Karpas-422 (cell line): ENCODE data around the gene PLA2G2F. TPM values are rescaled to one million over a fixed set of nuclear protein-coding genes. Genes with fewer than 3 reads are reported as not detected.
"Not testable (repeated sequence)": the region's sequence is repeated elsewhere in the genome, so short reads cannot be mapped to it uniquely, and the experiment has no call there.

Source experiments
- DNase-seq: peaks from one replicate; pipeline ENCODE4 v3.0.0-alpha.2; 2015
- H2AFZ ChIP-seq: fragments of 200-600 bp; sonication (generic); 2 replicates; pipeline ENCODE4 v1.6.1; 2014; ENCODE audit warnings: antibody characterized with exemption, low read length, mixed read lengths
- H3K27ac ChIP-seq: fragments of 200-600 bp; sonication (generic); 2 replicates; pipeline ENCODE4 v1.5.1; 2014; ENCODE audit warnings: mild to moderate bottlenecking, low read length, moderate library complexity
- H3K27me3 ChIP-seq: fragments of 200-600 bp; sonication (generic); 2 replicates; pipeline ENCODE4 v1.6.1; 2014; ENCODE audit warnings: low read length, mixed read lengths
- H3K36me3 ChIP-seq: fragments of 200-600 bp; sonication (generic); 2 replicates; pipeline ENCODE4 v1.6.1; 2014; ENCODE audit warnings: low read length, mixed read lengths; ENCODE audit not compliant: insufficient read depth
- H3K4me1 ChIP-seq: fragments of 200-600 bp; sonication (generic); 2 replicates; pipeline ENCODE4 v1.6.1; 2014; ENCODE audit warnings: mild to moderate bottlenecking, low read length, mixed read lengths
- H3K4me2 ChIP-seq: fragments of 200-600 bp; sonication (generic); 2 replicates; pipeline ENCODE4 v1.6.1; 2014; ENCODE audit warnings: low read length, low read depth, mild to moderate bottlenecking; ENCODE audit not compliant: poor library complexity, severe bottlenecking
- H3K4me3 ChIP-seq: fragments of 200-600 bp; sonication (generic); 2 replicates; pipeline ENCODE4 v1.5.1; 2014; ENCODE audit warnings: mild to moderate bottlenecking, antibody characterized with exemption, low read length, mixed read lengths
- H3K79me2 ChIP-seq: fragments of 200-600 bp; sonication (generic); 2 replicates; pipeline ENCODE4 v1.6.1; 2014; ENCODE audit warnings: mild to moderate bottlenecking, low read length, mixed read lengths
- H3K9ac ChIP-seq: fragments of 200-600 bp; sonication (generic); 2 replicates; pipeline ENCODE4 v1.6.0; 2014; ENCODE audit warnings: low read length
- H3K9me2 ChIP-seq: fragments of 200-600 bp; sonication (generic), shearing (Covaris generic); replicated peaks from 2 replicates; pipeline ENCODE4 v1.6.0; 2014; ENCODE audit warnings: mild to moderate bottlenecking, low read length, moderate library complexity; ENCODE audit not compliant: insufficient read depth
- H3K9me3 ChIP-seq: fragments of 300-700, 200-600 bp; sonication (generic); 2 replicates; pipeline ENCODE4 v1.6.1; 2014; ENCODE audit warnings: low read length, mixed read lengths
- H4K20me1 ChIP-seq: fragments of 200-600 bp; sonication (generic); 2 replicates; pipeline ENCODE4 v1.6.1; 2014; ENCODE audit warnings: mild to moderate bottlenecking, antibody characterized with exemption, low read length, low read depth; ENCODE audit not compliant: insufficient read depth
- total RNA-seq: library from RNA; depleted of rRNA; stranded (reverse); fragments of >200 nt; shearing (Covaris generic); gene quantifications from 2 replicates; pipeline ENCODE4 v1.2.3, GENCODE V29; 2014; ENCODE audit warnings: low replicate concordance

The PLA2G2F gene
- total RNA-seq, 1 experiment from 2014 or later: not detected

DNA sequence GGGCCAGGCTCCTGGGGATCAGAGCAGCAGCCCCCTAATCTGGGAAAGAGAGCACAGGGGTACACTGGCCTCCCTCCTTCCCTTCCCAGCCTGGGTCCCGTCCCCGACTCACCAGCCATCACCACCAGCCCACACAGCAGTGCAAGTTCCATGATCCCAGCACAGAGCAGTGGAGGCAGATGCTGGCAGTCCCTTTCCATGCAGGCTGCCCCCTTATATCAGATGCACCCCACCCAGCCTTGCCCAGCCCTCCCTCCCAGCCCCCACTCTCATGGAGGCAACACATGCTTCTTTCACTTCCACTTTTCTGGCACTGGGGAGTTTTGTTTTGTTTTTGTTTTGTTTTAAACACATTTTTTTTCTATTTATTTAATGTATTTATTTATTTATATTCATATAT, 19.8 kb upstream of the PLA2G2F start, which contains the start of gene PLA2G2D:
Gene PLA2G2D, minus strand, starts transcription at position 190 of the 400 bp plus-strand sequence. Its CDS starts 38 bp downstream, at position 152.
- Histone ChIP-seq H3K4me1 (no peaks in the 10 kb centered on the region), H3K4me3 (no peak within 1 kb of the TSS), H3K27me3 (no peaks in the 10 kb centered on the region), H3K79me2 (no peaks in the 10 kb centered on the region), H3K9me2 (no peaks in the 10 kb centered on the region), H4K20me1 (no peaks in the 10 kb centered on the region), H3K9ac (no peak within 1 kb of the TSS), H3K36me3 (no peaks in the 10 kb centered on the region), H3K9me3 (no peaks in the 10 kb centered on the region), H3K4me2 (no peak within 1 kb of the TSS), H2AFZ (no peak within 1 kb of the TSS), H3K27ac (no peak within 1 kb of the TSS)
- DNase-seq: no peak

DNA sequence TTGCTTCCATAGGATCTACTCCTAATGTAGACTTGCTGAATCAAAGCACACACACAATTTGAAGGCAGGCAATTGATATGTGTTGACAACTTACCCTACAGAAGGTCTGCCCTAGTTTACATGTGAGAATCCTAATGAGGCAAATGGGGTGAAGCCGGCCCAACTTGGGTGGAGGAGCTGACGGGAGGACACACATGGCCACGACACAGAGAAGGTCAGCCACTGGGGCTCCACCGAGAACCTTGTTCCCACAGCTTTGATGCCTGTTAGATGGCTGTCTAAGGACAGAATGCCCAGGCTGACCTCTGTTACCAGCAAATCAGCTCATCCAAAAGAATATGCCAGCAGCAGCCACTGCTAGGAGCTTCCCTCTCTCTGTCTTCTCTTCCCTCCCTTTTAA, 18.3 kb upstream of the PLA2G2F start:
- no peak overlapping the region for H3K27ac ChIP-seq
- no peaks in the 10 kb centered on the region for H3K36me3 ChIP-seq
- H3K4me2 ChIP-seq: no peak overlapping the region
- H3K9me3 ChIP-seq: no peaks in the 10 kb centered on the region
- H3K4me1 ChIP-seq: no peaks in the 10 kb centered on the region
- no peak for DNase-seq
- H3K27me3 ChIP-seq: no peaks in the 10 kb centered on the region
- no peak overlapping the region for H3K9ac ChIP-seq
- no peaks in the 10 kb centered on the region for H3K9me2 ChIP-seq
- no peak overlapping the region for H2AFZ ChIP-seq
- H3K79me2 ChIP-seq: no peaks in the 10 kb centered on the region
- H3K4me3 ChIP-seq: no peak overlapping the region
- H4K20me1 ChIP-seq: no peaks in the 10 kb centered on the region

- H2AFZ ChIP-seq: no peak overlapping the region
- H3K4me3 ChIP-seq: no peak overlapping the region
- H3K9me2 ChIP-seq: no peaks in the 10 kb centered on the region
- no peaks in the 10 kb centered on the region for H3K27me3 ChIP-seq
- no peak overlapping the region for H3K4me2 ChIP-seq
- H3K79me2 ChIP-seq: no peaks in the 10 kb centered on the region
- no peak overlapping the region for H3K27ac ChIP-seq
- no peaks in the 10 kb centered on the region for H3K36me3 ChIP-seq
- H3K9me3 ChIP-seq: no peaks in the 10 kb centered on the region
- H3K9ac ChIP-seq: no peak overlapping the region
- DNase-seq: peak; percentile 40
- no peaks in the 10 kb centered on the region for H4K20me1 ChIP-seq
- H3K4me1 ChIP-seq: no peaks in the 10 kb centered on the region
Measured at GRCh38 chr1:20123722-20124455, 15.2 kb upstream of the PLA2G2F start.

DNA sequence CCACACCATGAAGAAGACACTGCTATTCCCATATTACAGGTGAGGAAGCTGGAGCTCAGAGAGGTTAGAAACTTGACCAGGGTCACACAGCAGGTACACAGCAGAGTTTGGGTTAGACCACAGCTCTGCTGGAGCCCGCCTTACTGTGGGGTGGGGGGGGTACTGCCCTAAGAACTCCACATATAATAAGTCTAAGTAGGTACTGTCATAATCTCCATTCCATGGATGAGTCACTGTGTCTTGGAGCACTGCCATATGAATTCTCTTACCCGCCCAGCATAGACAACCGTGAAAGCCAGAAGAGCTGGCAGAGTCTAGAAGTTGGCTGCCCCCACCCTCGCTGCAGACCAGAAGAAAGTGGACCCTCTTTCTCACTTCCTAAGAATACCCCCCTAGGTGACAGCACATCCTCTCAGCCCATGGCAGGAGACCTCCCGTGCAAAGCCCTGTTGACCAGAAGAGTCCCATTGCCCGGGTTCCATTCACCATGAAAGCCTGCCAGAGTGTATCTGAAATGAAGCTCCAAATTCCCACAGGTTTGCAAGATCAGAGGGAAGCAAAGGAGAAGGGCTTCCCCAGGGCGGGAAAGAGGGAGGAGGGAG, 14.6 kb upstream of the PLA2G2F start:
- Histone ChIP-seq H3K27ac (no peak overlapping the region), H3K4me3 (no peak overlapping the region), H3K9me3 (no peaks in the 10 kb centered on the region), H3K4me2 (no peak overlapping the region), H3K4me1 (no peaks in the 10 kb centered on the region), H3K27me3 (no peaks in the 10 kb centered on the region), H3K36me3 (no peaks in the 10 kb centered on the region), H2AFZ (no peak overlapping the region), H3K9ac (no peak overlapping the region), H3K79me2 (no peaks in the 10 kb centered on the region), H3K9me2 (no peaks in the 10 kb centered on the region), H4K20me1 (no peaks in the 10 kb centered on the region)
- DNase-seq: no peak

DNA sequence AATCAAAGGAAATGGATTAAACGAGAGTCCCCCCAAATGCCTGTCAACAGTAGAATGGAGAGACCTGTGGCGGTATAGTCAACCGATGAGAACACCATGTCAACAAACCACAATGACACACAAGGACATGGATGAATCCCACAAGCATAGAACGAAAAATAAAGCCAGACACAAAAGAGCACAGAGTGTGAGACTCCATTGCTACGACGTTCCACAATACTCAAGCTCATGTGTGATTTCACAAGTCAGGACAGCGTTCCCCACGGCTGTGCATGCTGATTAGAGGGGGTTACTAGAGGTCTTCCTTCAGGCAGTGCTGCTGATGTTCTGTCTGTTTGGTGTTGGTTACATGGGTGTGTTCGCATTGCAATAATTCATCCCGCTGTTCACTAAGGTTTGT, 14.0 kb upstream of the PLA2G2F start:
- no peak overlapping the region for H3K9ac ChIP-seq
- no peak overlapping the region for H3K4me3 ChIP-seq
- no peaks in the 10 kb centered on the region for H3K27me3 ChIP-seq
- no peak overlapping the region for H3K4me2 ChIP-seq
- no peaks in the 10 kb centered on the region for H3K9me2 ChIP-seq
- no peaks in the 10 kb centered on the region for H3K36me3 ChIP-seq
- H3K27ac ChIP-seq: no peak overlapping the region
- no peaks in the 10 kb centered on the region for H4K20me1 ChIP-seq
- H3K9me3 ChIP-seq: no peaks in the 10 kb centered on the region; the same call in 1 of the 2 replicates
- no peaks in the 10 kb centered on the region for H3K79me2 ChIP-seq
- H2AFZ ChIP-seq: no peak overlapping the region
- no peak for DNase-seq
- H3K4me1 ChIP-seq: no peaks in the 10 kb centered on the region

DNA sequence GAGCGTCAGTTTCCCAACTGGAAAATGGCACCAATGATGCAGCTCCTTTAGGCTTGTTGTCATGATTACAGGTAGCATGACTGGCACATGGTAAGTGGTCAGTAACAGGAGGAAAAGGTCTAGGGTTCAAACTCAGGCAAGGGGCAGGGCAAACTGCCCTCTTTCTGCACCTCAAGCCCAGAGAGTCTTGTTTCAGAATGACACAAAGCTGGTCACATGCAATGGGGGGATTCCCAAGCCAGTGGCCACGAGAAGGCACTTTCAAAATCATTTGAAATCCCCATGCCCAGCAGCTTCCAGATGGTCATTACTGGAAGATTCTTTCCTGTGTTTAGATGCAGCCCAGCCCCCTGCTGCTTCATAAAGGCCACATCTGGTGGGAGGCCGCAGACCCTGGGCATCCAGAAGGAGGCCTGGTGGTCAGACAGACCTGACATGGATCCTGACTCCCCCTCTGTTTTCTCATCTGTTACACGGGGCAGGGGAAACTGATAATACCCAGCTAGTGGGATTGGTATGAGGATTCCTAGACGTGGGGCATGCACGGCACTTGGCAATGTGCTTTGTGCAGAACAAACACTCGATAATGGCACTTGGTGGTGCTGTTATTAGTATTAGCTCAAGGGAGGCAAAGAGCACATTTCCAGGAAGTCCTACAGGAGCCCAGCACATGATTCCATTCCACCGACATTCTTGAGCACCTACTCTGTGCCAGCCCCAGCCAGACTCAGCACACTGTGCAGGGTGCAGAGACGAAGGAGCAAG, 12.9 kb upstream of the PLA2G2F start:
- Histone ChIP-seq H4K20me1 (no peaks in the 10 kb centered on the region), H3K79me2 (no peaks in the 10 kb centered on the region), H3K27me3 (no peaks in the 10 kb centered on the region), H3K36me3 (no peaks in the 10 kb centered on the region), H3K27ac (no peak overlapping the region), H3K9me3 (no peaks in the 10 kb centered on the region; the same call in 1 of the 2 replicates), H3K9me2 (no peaks in the 10 kb centered on the region), H3K4me1 (no peaks in the 10 kb centered on the region), H3K4me3 (no peak overlapping the region), H2AFZ (no peak overlapping the region), H3K9ac (no peak overlapping the region), H3K4me2 (no peak overlapping the region)
- no peak for DNase-seq

DNA sequence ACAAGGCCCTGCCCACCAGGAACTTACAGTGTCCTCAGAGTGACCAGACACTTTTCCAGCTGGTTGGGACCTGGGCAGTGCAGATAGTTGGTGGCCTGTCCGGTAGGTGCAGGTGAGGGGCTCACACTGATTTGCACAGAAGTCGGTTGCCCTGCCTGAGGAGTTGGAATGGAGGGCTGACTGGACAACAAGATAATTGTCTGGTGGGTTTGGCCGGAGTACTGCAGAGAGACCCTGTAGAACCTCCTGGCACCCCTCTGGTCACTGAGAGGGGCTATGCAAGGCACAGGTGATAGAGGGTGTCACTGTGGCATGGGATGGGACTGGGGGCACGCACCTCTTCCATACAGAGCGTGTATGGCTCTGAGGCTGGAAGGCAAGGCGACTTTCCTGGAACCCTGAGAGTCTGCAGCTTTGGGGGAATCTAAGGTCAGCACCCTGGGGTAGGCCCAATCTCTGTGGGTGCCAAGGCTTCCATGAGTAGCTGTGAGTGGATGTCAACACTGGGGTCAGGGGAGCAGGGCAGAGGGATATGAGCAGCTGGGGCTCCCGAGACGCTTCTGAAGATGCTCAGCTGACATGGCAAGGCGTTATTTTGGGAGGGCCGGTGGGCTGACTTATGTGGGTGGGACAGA, 12.2 kb upstream of the PLA2G2F start:
- Histone ChIP-seq H3K27ac (no peak overlapping the region), H3K4me3 (no peak overlapping the region), H3K36me3 (no peaks in the 10 kb centered on the region), H3K79me2 (no peaks in the 10 kb centered on the region), H3K27me3 (no peaks in the 10 kb centered on the region), H3K4me1 (no peaks in the 10 kb centered on the region), H3K9me3 (no peaks in the 10 kb centered on the region; the same call in 1 of the 2 replicates), H3K4me2 (no peak overlapping the region), H2AFZ (no peak overlapping the region), H4K20me1 (no peaks in the 10 kb centered on the region), H3K9ac (no peak overlapping the region), H3K9me2 (no peaks in the 10 kb centered on the region)
- DNase-seq: no peak

DNA sequence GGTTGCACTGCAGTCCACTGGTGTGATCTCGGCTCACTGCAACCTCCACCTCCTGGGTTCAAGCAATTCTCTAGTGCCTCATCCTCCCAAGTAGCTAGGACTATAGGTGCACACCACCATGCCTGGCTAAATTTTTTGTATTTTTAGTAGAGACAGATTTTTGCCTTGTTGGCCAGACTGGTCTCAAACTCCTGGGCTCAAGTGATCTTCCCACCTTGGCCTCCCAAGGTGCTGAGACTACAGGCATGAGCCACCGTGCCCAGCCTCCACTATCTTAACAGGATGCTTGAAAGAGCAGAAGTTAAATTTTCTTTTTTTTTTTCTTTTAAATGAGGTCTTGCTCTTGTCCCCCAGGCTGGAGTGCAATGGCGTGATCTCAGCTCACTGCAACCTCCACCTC, 8.6 kb upstream of the PLA2G2F start:
- H2AFZ ChIP-seq, H3K27ac ChIP-seq, H3K36me3 ChIP-seq, H3K9me3 ChIP-seq, H3K9ac ChIP-seq, H3K79me2 ChIP-seq, H3K9me2 ChIP-seq, H3K27me3 ChIP-seq, DNase-seq, H3K4me1 ChIP-seq, H3K4me3 ChIP-seq, H3K4me2 ChIP-seq, H4K20me1 ChIP-seq: not testable (repeated sequence)
